Sigmoid colon (tissue), 7 donors: ENCODE results near the gene JMJD7. TPM values are rescaled to one million over a fixed set of nuclear protein-coding genes. Genes with fewer than 3 reads are reported as not detected.

Experiments used
- DNase-seq: peaks from one replicate; pipeline ENCODE4 v3.0.0-alpha.2; 2019
- H3K27ac ChIP-seq, 4 donors: fragments of 200-600 bp; sonication (generic); one replicate each; pipeline ENCODE4 v1.5.1; 2016 to 2019; ENCODE audit warnings: mild to moderate bottlenecking in 1 of 4
- H3K27me3 ChIP-seq, 3 donors: fragments of 200-600 bp; sonication (generic); one replicate each; pipeline ENCODE4 v1.5.1; 2019; ENCODE audit warnings: mild to moderate bottlenecking in 1 of 3
- H3K36me3 ChIP-seq, 4 donors: fragments of 200-600 bp; sonication (generic); one replicate each; pipeline ENCODE4 v1.5.1; 2016 to 2019
- H3K4me1 ChIP-seq, 4 donors: fragments of 200-600 bp; sonication (generic); one replicate each; pipeline ENCODE4 v1.5.1; 2017 to 2019
- H3K4me3 ChIP-seq, 4 donors: fragments of 200-600 bp; sonication (generic); one replicate each; pipeline ENCODE4 v1.5.1; 2017 to 2019; ENCODE audit warnings: mild to moderate bottlenecking in 2 of 4, moderate library complexity in 1 of 4
- H3K9me3 ChIP-seq, 4 donors: fragments of 200-600 bp in 3 of 4; sonication (generic) in 3 of 4; one replicate each; pipeline versions ENCODE4 v1.5.1 to v1.6.1; 2013 to 2019
- EP300 ChIP-seq, 4 donors: sonication (generic); formaldehyde crosslinking; IDR thresholded peaks; one replicate each; pipeline ENCODE4 v1.6.1; 2017; ENCODE audit warnings: antibody characterized with exemption in 4 of 4
- POLR2A ChIP-seq, 2 donors: fragments of 450-650 bp; IDR thresholded peaks; one replicate each; pipeline ENCODE4 v1.6.1; 2016; ENCODE audit warnings: antibody characterized with exemption in 2 of 2, mild to moderate bottlenecking in 2 of 2, moderate library complexity in 2 of 2
- POLR2AphosphoS5 ChIP-seq, 4 donors: sonication (generic); formaldehyde crosslinking; IDR thresholded peaks; one replicate each; pipeline ENCODE4 v1.6.1; 2017; ENCODE audit warnings: antibody characterized with exemption in 4 of 4
- WGBS, 2 donors: extraction: QIAGEN DNeasy Blood & Tissue Kit; methylation state at CpG; one replicate each; pipeline ENCODE4 v1.1.7; 2013; 5-methylcytosine and 5-hydroxymethylcytosine counted together
- intact Hi-C: fragments of 100-400 bp; cut with DNase I; formaldehyde crosslinking; loops from one replicate; pipeline ENCODE4 v1.15.1; 2023
- polyA plus RNA-seq, 3 donors: library from polyadenylated mRNA; stranded (reverse); fragments of 200-250 nt; gene quantifications; one replicate each; pipeline ENCODE4 v1.2.3, GENCODE V29; 2013
- total RNA-seq, 4 donors: library from RNA; depleted of rRNA; stranded (reverse); fragments of >200 nt; gene quantifications; one replicate each; pipeline ENCODE4 v1.1.0, GENCODE V29; 2016
- TF ChIP-seq, protein P1 (sequence below), 4 experiments: fragments of 450-650 bp in 3 of 4; fragments of 200-600 bp in 1 of 4; IDR thresholded peaks; one replicate each; pipeline ENCODE4 v1.5.1; 2016 to 2019; ENCODE audit warnings: antibody characterized with exemption in 4 of 4, mild to moderate bottlenecking in 3 of 4, moderate library complexity in 2 of 4
- donor health status: healthy with polysubstance abuse.
- donor health status: Bipolar disorder and iron deficiency.
- donor health status: healthy.

JMJD7 gene
- total and polyA plus RNA-seq, 7 donors: 9.5 to 14.0 (median 10.7) TPM

DNA sequence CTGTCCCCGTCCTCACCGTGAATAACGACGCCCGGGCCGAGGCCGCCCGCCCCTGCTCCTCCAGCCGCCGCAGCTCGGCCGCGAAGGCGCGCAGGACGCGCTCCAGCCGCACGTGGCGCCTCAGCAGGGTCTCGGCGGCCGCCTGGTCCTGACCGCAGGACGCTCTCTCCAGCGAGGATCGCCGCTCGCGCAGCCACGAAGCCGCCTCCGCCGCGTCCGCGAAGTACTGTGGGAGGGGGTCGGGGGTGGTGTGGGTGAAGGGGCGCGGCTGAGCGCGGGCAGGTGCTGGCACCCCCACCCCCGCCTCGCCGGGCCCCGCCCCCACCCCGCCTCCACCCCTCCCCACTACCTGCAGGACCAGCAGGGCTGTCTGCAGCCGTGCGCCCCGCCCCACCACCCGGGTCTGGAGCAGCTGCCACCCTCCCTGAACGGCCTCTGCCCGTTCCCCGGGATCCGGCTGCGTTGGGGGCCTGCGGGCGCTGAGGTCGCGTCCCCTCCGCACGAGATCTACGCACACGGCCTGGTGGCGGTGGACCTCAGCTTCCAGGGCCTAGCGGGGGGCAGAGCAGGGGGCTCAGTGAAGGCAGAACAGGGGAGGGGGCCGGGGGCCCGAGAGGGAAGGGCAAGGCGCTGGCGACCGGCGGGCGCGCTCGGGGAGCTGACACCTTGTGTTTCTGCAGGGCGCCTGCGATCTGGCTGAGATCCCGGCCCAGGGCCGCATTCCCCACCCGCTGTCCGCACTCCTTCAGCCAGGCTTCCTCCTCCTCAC, 54.2 kb downstream of the JMJD7 start:
- H3K9me3 ChIP-seq: no peaks in the 10 kb centered on the region
- H3K4me1 ChIP-seq: peaks cover 0 to 17% (median 12%) of the 10 kb centered on the region in 4 donors
- peaks cover 0 to 33% (median 9%) of the 10 kb centered on the region in 3 donors for H3K27me3 ChIP-seq
- DNase-seq: no peak
- H3K27ac ChIP-seq: no peak overlapping the region
- TF ChIP-seq EP300 (IDR thresholded peaks at IDR 0.05): no peak
- TF ChIP-seq POLR2A (IDR thresholded peaks at IDR 0.05): no peak
- TF ChIP-seq, protein P1, sequence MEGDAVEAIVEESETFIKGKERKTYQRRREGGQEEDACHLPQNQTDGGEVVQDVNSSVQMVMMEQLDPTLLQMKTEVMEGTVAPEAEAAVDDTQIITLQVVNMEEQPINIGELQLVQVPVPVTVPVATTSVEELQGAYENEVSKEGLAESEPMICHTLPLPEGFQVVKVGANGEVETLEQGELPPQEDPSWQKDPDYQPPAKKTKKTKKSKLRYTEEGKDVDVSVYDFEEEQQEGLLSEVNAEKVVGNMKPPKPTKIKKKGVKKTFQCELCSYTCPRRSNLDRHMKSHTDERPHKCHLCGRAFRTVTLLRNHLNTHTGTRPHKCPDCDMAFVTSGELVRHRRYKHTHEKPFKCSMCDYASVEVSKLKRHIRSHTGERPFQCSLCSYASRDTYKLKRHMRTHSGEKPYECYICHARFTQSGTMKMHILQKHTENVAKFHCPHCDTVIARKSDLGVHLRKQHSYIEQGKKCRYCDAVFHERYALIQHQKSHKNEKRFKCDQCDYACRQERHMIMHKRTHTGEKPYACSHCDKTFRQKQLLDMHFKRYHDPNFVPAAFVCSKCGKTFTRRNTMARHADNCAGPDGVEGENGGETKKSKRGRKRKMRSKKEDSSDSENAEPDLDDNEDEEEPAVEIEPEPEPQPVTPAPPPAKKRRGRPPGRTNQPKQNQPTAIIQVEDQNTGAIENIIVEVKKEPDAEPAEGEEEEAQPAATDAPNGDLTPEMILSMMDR (IDR thresholded peaks at IDR 0.05): no peak
- TF ChIP-seq POLR2AphosphoS5 (IDR thresholded peaks at IDR 0.05): no peak
- WGBS, 2 donors: 3 to 21% methylated on average over 79 of the region's 81 CpGs
- peak overlapping the region in 3 of 4 donors; percentile 32 to 45 (median 45) for H3K4me3 ChIP-seq
- no peaks in the 10 kb centered on the region for H3K36me3 ChIP-seq
- intact Hi-C loops: no loop called here

DNA sequence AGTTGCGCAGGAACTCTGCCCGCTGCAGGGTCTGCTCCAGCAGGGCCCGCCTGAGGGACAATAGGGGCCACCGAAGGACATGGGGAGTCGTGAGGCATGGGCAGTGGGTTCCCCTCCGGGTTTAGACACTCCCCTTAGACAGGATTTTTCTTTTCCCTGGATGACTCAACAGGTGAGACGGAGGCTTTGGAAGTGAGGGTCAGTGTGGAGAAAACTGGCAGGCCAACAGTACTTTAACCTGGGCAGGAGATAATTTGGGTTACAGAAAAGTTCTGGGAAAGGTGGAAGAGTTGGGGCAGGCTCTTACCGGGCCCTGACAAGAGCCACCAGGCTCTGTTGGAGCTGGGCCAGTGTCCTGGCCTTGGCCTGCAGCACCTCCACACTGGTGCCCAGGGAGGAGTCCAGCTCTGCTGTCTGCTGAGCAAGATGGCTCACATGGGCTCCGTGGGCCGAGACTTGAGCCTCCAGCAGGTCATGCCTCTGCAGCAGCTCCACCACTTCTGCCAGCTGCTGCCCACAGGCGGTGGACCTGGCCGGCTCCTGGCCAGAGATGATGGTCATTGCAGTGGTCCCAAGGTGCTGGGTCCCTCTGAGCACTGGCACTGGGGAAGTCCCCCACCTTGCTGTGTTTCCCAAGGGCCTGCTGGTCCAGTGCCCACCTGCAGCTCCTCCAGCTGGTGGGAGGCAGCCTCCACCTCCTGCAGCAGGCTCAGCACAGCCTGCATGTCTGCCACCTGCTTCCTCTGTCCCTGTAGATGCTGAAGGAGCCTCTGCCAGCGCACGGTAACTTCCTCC, 55.0 kb downstream of the JMJD7 start:
- no peak for DNase-seq
- 49 to 79% methylated on average over 14 of the region's 14 CpGs for WGBS, 2 donors
- Histone ChIP-seq H3K4me1 (peaks cover 0 to 17% (median 12%) of the 10 kb centered on the region in 4 donors), H3K9me3 (no peaks in the 10 kb centered on the region), H3K27me3 (peaks cover 0 to 33% (median 9%) of the 10 kb centered on the region in 3 donors), H3K4me3 (peak overlapping the region in 3 of 4 donors; percentile 32 to 45 (median 45)), H3K36me3 (no peaks in the 10 kb centered on the region), H3K27ac (no peak overlapping the region)
- TF ChIP-seq POLR2AphosphoS5 (IDR thresholded peaks at IDR 0.05) (no peak), POLR2A (IDR thresholded peaks at IDR 0.05) (no peak), EP300 (IDR thresholded peaks at IDR 0.05) (no peak)
- TF ChIP-seq, protein P1 (IDR thresholded peaks at IDR 0.05): no peak
- intact Hi-C loops: no loop called here

DNA sequence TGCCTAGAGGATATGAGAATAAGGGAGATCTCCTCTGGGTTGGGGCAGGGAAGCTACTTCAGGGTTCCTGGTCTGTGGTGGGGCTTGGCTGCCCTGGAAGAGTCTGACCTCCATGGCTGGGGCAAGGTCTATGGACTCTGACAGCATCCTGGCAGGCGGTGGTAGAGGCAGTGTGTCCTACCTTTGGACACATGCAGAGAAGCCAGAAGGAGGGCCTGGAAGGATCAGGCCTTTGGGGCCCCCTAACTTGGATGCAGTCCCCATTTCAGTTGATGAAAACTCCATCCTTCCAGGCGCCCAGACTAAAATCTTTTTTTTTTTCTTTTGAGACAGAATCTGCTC, 55.6 kb downstream of the JMJD7 start:
- DNase-seq: no peak
- H3K9me3 ChIP-seq: no peaks in the 10 kb centered on the region
- 88 to 94% methylated on average over 2 of the region's 2 CpGs for WGBS, 2 donors
- peaks cover 0 to 17% (median 12%) of the 10 kb centered on the region in 4 donors for H3K4me1 ChIP-seq
- no peaks in the 10 kb centered on the region for H3K36me3 ChIP-seq
- TF ChIP-seq EP300 (IDR thresholded peaks at IDR 0.05): no peak
- no peak for TF ChIP-seq POLR2A (IDR thresholded peaks at IDR 0.05)
- TF ChIP-seq, protein P1 (IDR thresholded peaks at IDR 0.05): no peak
- TF ChIP-seq POLR2AphosphoS5 (IDR thresholded peaks at IDR 0.05): no peak
- H3K27ac ChIP-seq: no peak overlapping the region
- intact Hi-C loops: no loop called here
- H3K4me3 ChIP-seq: no peak overlapping the region
- H3K27me3 ChIP-seq: peaks cover 0 to 33% (median 9%) of the 10 kb centered on the region in 3 donors

DNA sequence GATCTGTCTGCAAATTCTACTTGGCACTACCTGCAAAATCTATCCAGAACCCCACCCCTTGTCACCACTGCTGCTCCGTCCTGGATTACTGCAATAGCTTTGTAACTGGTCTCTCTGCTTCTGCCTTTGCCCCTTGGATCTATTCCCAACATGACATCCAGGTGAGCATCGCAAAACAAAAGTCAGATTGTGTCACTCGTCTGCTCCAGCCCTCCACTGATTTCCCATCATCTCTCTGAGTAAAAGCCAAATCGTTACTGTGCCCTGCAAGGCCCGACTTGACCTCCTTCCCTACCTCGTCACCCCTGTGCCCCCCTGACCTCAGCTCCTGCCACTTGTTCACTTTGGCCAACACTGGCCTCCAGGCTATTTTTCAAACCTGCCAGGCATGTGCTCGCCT, 56.6 kb downstream of the JMJD7 start:
- WGBS, 2 donors: 73 to 86% methylated on average over 7 of the region's 7 CpGs
- no peaks in the 10 kb centered on the region for H3K9me3 ChIP-seq
- peaks cover 0 to 28% (median 9%) of the 10 kb centered on the region in 3 donors for H3K27me3 ChIP-seq
- H3K4me1 ChIP-seq: peaks cover 0 to 17% (median 12%) of the 10 kb centered on the region in 4 donors
- intact Hi-C loops: no loop called here
- no peak for DNase-seq
- no peaks in the 10 kb centered on the region for H3K36me3 ChIP-seq
- TF ChIP-seq, protein P1 (IDR thresholded peaks at IDR 0.05): no peak
- no peak for TF ChIP-seq EP300 (IDR thresholded peaks at IDR 0.05)
- no peak for TF ChIP-seq POLR2A (IDR thresholded peaks at IDR 0.05)
- TF ChIP-seq POLR2AphosphoS5 (IDR thresholded peaks at IDR 0.05): no peak
- H3K4me3 ChIP-seq: no peak overlapping the region
- H3K27ac ChIP-seq: no peak overlapping the region
